Stimulated activated CD8-positive, alpha-beta memory T cell treated with anti-CD3 and anti-CD28 coated beads, Interleukin-12 subunit alpha, Interleukin-12 subunit beta, amount 100 ng/mL, for 24 hours (primary cell): ENCODE results near the gene SMC1B.
"Not testable (repeated sequence)": the region's sequence is repeated elsewhere in the genome, so short reads cannot be mapped to it uniquely, and the experiment has no call there.

Source experiments
- DNase-seq: peaks from one replicate; pipeline ENCODE4 v3.0.0-alpha.2; 2020; ENCODE audit errors: extremely low read depth

The SMC1B gene

GRCh38 chr22:45349916-45350315 is 63.5 kb downstream of the SMC1B start:
- no peak for DNase-seq

GRCh38 chr22:45344334-45344733 is 69.1 kb downstream of the SMC1B start:
- no peak for DNase-seq

- no peak for DNase-seq
These were observed 70.3 kb downstream of the SMC1B start for GRCh38 chr22:45343143-45343542.

GRCh38 chr22:45341498-45341897 is 71.9 kb downstream of the SMC1B start:
- no peak for DNase-seq

- no peak for DNase-seq
These were observed 73.1 kb downstream of the SMC1B start for GRCh38 chr22:45340323-45340722.

- no peak for DNase-seq
These were observed 74.6 kb downstream of the SMC1B start for GRCh38 chr22:45338795-45339194.

GRCh38 chr22:45337536-45337935 is 75.9 kb downstream of the SMC1B start:
- DNase-seq = no peak

- no peak for DNase-seq
These were observed 76.4 kb downstream of the SMC1B start for GRCh38 chr22:45336971-45337431.

- no peak for DNase-seq
These were observed 77.4 kb downstream of the SMC1B start for GRCh38 chr22:45335854-45336522.

- no peak for DNase-seq
These were observed 78.2 kb downstream of the SMC1B start for GRCh38 chr22:45335021-45335818.

- DNase-seq = no peak
These were observed 78.9 kb downstream of the SMC1B start for GRCh38 chr22:45334528-45334927.

- DNase-seq = no peak
These were observed 79.3 kb downstream of the SMC1B start for GRCh38 chr22:45334068-45334467.

GRCh38 chr22:45332001-45332400 is 81.4 kb downstream of the SMC1B start:
- no peak for DNase-seq

GRCh38 chr22:45331486-45331885 is 81.9 kb downstream of the SMC1B start:
- no peak for DNase-seq

- no peak for DNase-seq
These were observed 82.9 kb downstream of the SMC1B start for GRCh38 chr22:45330548-45330947.

- no peak for DNase-seq
These were observed 83.9 kb downstream of the SMC1B start for GRCh38 chr22:45329530-45329936.

GRCh38 chr22:45328822-45329529 is 84.4 kb downstream of the SMC1B start:
- no peak for DNase-seq

GRCh38 chr22:45328261-45328660 is 85.1 kb downstream of the SMC1B start:
- not testable (repeated sequence) for DNase-seq

GRCh38 chr22:45324311-45324711 is 89.1 kb downstream of the SMC1B start:
- no peak for DNase-seq

- no peak for DNase-seq
These were observed 89.7 kb downstream of the SMC1B start for GRCh38 chr22:45323695-45324094.

- DNase-seq = no peak
These were observed 90.4 kb downstream of the SMC1B start for GRCh38 chr22:45322873-45323525.

GRCh38 chr22:45321827-45322226 is 91.6 kb downstream of the SMC1B start:
- DNase-seq = no peak
